Fibroblast of lung (primary cell): ENCODE measurements around the gene SNX18.

ENCODE experiments used
- EZH2 ChIP-seq: IDR thresholded peaks from 2 replicates; pipeline ENCODE4 v1.5.1; 2012; ENCODE audit warnings: low read length, control low read depth, mild to moderate bottlenecking; ENCODE audit errors: missing control alignments
- TF ChIP-seq, protein P1 (sequence below), 2 donors: IDR thresholded peaks in 1 of 2; conservative IDR thresholded peaks in 1 of 2; 1 replicate in 1 of 2; 2 replicates in 1 of 2; pipeline ENCODE4 v1.5.1; 2011 to 2012; ENCODE audit warnings: low read length in 2 of 2, control low read depth in 1 of 2, inconsistent platforms in 1 of 2, low read depth in 1 of 2, mild to moderate bottlenecking in 1 of 2

DNA sequence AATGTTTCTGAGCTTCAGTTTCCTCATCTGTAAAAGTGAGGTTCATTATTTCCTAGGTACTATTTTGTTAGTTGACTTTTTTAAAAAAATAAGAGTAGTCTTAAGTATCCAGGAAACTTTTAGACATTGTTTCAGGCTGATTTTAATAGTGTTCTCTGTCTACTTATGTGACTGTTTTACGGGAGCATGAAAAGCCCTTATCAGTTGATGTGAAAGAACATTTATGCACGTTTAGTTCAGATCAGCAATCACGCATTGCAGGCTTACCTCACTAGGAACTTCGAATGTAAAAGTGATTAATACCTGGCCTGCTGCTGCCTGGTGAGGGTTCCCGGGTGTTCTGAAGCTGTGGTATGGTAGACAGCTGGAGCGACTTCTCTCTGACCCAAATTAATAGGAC, 8.1 kb downstream of the SNX18 start:
- TF ChIP-seq, protein P1, sequence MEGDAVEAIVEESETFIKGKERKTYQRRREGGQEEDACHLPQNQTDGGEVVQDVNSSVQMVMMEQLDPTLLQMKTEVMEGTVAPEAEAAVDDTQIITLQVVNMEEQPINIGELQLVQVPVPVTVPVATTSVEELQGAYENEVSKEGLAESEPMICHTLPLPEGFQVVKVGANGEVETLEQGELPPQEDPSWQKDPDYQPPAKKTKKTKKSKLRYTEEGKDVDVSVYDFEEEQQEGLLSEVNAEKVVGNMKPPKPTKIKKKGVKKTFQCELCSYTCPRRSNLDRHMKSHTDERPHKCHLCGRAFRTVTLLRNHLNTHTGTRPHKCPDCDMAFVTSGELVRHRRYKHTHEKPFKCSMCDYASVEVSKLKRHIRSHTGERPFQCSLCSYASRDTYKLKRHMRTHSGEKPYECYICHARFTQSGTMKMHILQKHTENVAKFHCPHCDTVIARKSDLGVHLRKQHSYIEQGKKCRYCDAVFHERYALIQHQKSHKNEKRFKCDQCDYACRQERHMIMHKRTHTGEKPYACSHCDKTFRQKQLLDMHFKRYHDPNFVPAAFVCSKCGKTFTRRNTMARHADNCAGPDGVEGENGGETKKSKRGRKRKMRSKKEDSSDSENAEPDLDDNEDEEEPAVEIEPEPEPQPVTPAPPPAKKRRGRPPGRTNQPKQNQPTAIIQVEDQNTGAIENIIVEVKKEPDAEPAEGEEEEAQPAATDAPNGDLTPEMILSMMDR (conservative IDR thresholded peaks at IDR 0.05 in 1 of 2, IDR thresholded peaks at IDR 0.05 in 1 of 2; ENCODE audit: low read depth in 1 of 2, low read length in 2 of 2): no peak
- no peak for TF ChIP-seq EZH2
